Keratinocyte (primary cell): Measurements from ENCODE around the gene RFTN1. TPM values are rescaled to one million over a fixed set of nuclear protein-coding genes. Genes with fewer than 3 reads are reported as not detected.

Source experiments
- DNase-seq: peaks from one replicate; pipeline ENCODE4 v3.0.0-alpha.2; 2011; ENCODE audit warnings: low read depth, missing footprints, low spot score
- FAIRE-seq: peaks from 2 replicates; lab custom pipeline; 2011; peaks lifted over from hg19 to GRCh38; lab: Jason Lieb, UNC
- H2AFZ ChIP-seq: 2 replicates; pipeline ENCODE4 v1.6.0; 2012; ENCODE audit warnings: low read length, control low read depth, inconsistent platforms; ENCODE audit not compliant: control insufficient read depth
- H3K27ac ChIP-seq: 2 replicates; pipeline ENCODE4 v1.5.1; 2011; ENCODE audit warnings: low read length; ENCODE audit not compliant: control insufficient read depth, insufficient read depth
- H3K27me3 ChIP-seq: 3 replicates; pipeline ENCODE4 v1.6.0; 2011; ENCODE audit warnings: low read length; ENCODE audit not compliant: control insufficient read depth, insufficient read depth; ENCODE audit errors: extremely low read depth
- H3K36me3 ChIP-seq, 2 experiments: 2 replicates in 1 of 2; 3 replicates in 1 of 2; pipeline ENCODE4 v1.5.1; 2011; ENCODE audit warnings: low read length in 2 of 2, mild to moderate bottlenecking in 1 of 2; ENCODE audit not compliant: control insufficient read depth in 2 of 2, insufficient read depth in 2 of 2; ENCODE audit errors: extremely low read depth in 1 of 2
- H3K4me1 ChIP-seq: 3 replicates; pipeline ENCODE4 v1.5.1; 2011; ENCODE audit warnings: low read length; ENCODE audit not compliant: control insufficient read depth, insufficient read depth; ENCODE audit errors: extremely low read depth
- H3K4me2 ChIP-seq: 3 replicates; pipeline ENCODE4 v1.6.0; 2011; ENCODE audit warnings: low read depth, low read length; ENCODE audit not compliant: control insufficient read depth, insufficient read depth; ENCODE audit errors: extremely low read depth
- H3K4me3 ChIP-seq, 3 experiments: fragments of 200-600 bp in 1 of 3; sonication (generic) in 1 of 3; 2 replicates in 2 of 3; 3 replicates in 1 of 3; pipeline ENCODE4 v1.5.1; 2011 to 2016; ENCODE audit warnings: low read length in 3 of 3, mild to moderate bottlenecking in 3 of 3, control low read depth in 2 of 3, inconsistent platforms in 1 of 3, low read depth in 1 of 3, mixed read lengths in 1 of 3, mixed run types in 1 of 3, moderate library complexity in 1 of 3; ENCODE audit not compliant: control insufficient read depth in 2 of 3, insufficient read depth in 2 of 3; ENCODE audit errors: extremely low read depth in 1 of 3
- H3K79me2 ChIP-seq: 2 replicates; pipeline ENCODE4 v1.6.0; 2012; ENCODE audit warnings: low read length; ENCODE audit not compliant: control insufficient read depth, insufficient read depth
- H3K9ac ChIP-seq: 3 replicates; pipeline ENCODE4 v1.6.0; 2011; ENCODE audit warnings: low read length; ENCODE audit not compliant: control insufficient read depth, insufficient read depth; ENCODE audit errors: extremely low read depth
- H3K9me1 ChIP-seq: 3 replicates; pipeline ENCODE4 v1.6.0; 2011; ENCODE audit warnings: low read length; ENCODE audit not compliant: control insufficient read depth, insufficient read depth; ENCODE audit errors: extremely low read depth
- H3K9me3 ChIP-seq: 2 replicates; pipeline ENCODE4 v1.5.1; 2012; ENCODE audit warnings: low read depth, low read length; ENCODE audit not compliant: control insufficient read depth
- H4K20me1 ChIP-seq: 3 replicates; pipeline ENCODE4 v1.6.0; 2011; ENCODE audit warnings: low read length; ENCODE audit not compliant: control insufficient read depth, insufficient read depth; ENCODE audit errors: extremely low read depth
- CTCF ChIP-seq, 3 experiments: IDR thresholded peaks in 1 of 3; conservative IDR thresholded peaks in 1 of 3; optimal IDR thresholded peaks in 1 of 3; 2 replicates in 2 of 3; 3 replicates in 1 of 3; pipeline versions ENCODE3 to v1.5.1; 2011; ENCODE audit warnings: low read length in 3 of 3, mild to moderate bottlenecking in 3 of 3, moderate library complexity in 2 of 3, control low read depth in 1 of 3, inconsistent platforms in 1 of 3; ENCODE audit not compliant: insufficient read depth in 2 of 3; ENCODE audit errors: extremely low read depth in 1 of 3
- EZH2 ChIP-seq: IDR thresholded peaks from one replicate; pipeline ENCODE4 v1.6.1; 2012; ENCODE audit warnings: inconsistent platforms, mild to moderate bottlenecking, low read length, moderate library complexity
- dilution Hi-C: fragments of 300-500 bp; cut with MboI; formaldehyde crosslinking; loops from one replicate; pipeline ENCODE4 v1.7.0; 2020; ENCODE audit warnings: low sequenced_read_pairs; ENCODE audit not compliant: extremely low pct_ligation_motif_present
- polyA plus RNA-seq, 5 experiments: library from polyadenylated mRNA; depleted of rRNA in 3 of 5; stranded (reverse) in 3 of 5; stranded (forward) in 1 of 5; unstranded in 1 of 5; fragments of >200 nt; gene quantifications; 1 replicate in 1 of 5; 2 replicates in 3 of 5; 3 replicates in 1 of 5; pipeline versions ENCODE4 v1.2.1 to v1.2.3, GENCODE V29; 2011 to 2012; ENCODE audit warnings: missing spikeins in 2 of 5, low read depth in 1 of 5, low replicate concordance in 1 of 5

The RFTN1 gene
- polyA plus RNA-seq, 1 donor (not counting 4 experiments of a cell fraction or from before 2014, with no cell fraction given), result 18.0 TPM

GRCh38 chr3:16496008-16496407 is 17.5 kb downstream of the RFTN1 start:
- Histone ChIP-seq H3K9me3 (peaks cover 3% of the 10 kb centered on the region), H3K4me1 (peaks cover 3% of the 10 kb centered on the region), H3K4me2 (no peak overlapping the region), H3K79me2 (peaks cover 4% of the 10 kb centered on the region), H3K27ac (no peak overlapping the region), H2AFZ (no peak overlapping the region), H3K36me3 (peaks cover 0 to 5% of the 10 kb centered on the region in 2 experiments), H3K27me3 (no peaks in the 10 kb centered on the region), H3K4me3 (no peak overlapping the region), H4K20me1 (no peaks in the 10 kb centered on the region), H3K9me1 (peaks cover 3% of the 10 kb centered on the region), H3K9ac (no peak overlapping the region)
- TF ChIP-seq EZH2 (no peak), CTCF (optimal IDR thresholded peaks at IDR 0.05 in 1 of 3, IDR thresholded peaks at IDR 0.05 in 1 of 3, conservative IDR thresholded peaks at IDR 0.05 in 1 of 3; ENCODE audit: extremely low read depth in 1 of 3, insufficient read depth in 2 of 3, low read length in 3 of 3) (no peak)
- no peak for FAIRE-seq
- DNase-seq, result no peak
- dilution Hi-C loops, result no loop called here

GRCh38 chr3:16494814-16495431 is 18.6 kb downstream of the RFTN1 start:
- dilution Hi-C loops, result no loop called here
- FAIRE-seq (no peak), DNase-seq (no peak)
- H3K4me2 ChIP-seq, result no peak overlapping the region
- H4K20me1 ChIP-seq, result no peaks in the 10 kb centered on the region
- H3K4me3 ChIP-seq, result no peak overlapping the region
- H3K4me1 ChIP-seq, result peaks cover 3% of the 10 kb centered on the region
- H3K27ac ChIP-seq, result no peak overlapping the region
- peaks cover 0 to 2% of the 10 kb centered on the region in 2 experiments for H3K36me3 ChIP-seq
- peaks cover 4% of the 10 kb centered on the region for H3K79me2 ChIP-seq
- no peak for TF ChIP-seq CTCF (optimal IDR thresholded peaks at IDR 0.05 in 1 of 3, IDR thresholded peaks at IDR 0.05 in 1 of 3, conservative IDR thresholded peaks at IDR 0.05 in 1 of 3; ENCODE audit: extremely low read depth in 1 of 3, insufficient read depth in 2 of 3, low read length in 3 of 3)
- no peak for TF ChIP-seq EZH2
- peaks cover 3% of the 10 kb centered on the region for H3K9me3 ChIP-seq
- no peaks in the 10 kb centered on the region for H3K9me1 ChIP-seq
- no peak overlapping the region for H2AFZ ChIP-seq
- H3K27me3 ChIP-seq, result no peaks in the 10 kb centered on the region
- H3K9ac ChIP-seq, result no peak overlapping the region
